GM12891 (cell line): ENCODE results near the gene CMTR1.

Experiments
- POLR2A ChIP-seq: IDR thresholded peaks from 2 replicates; pipeline ENCODE4 v1.6.1; 2011; ENCODE audit warnings: low read depth, low read length, control low read depth
- POLR2AphosphoS5 ChIP-seq: IDR thresholded peaks from 2 replicates; pipeline ENCODE4 v1.6.1; 2011; ENCODE audit warnings: low read depth, low read length, control low read depth
- POU2F2 ChIP-seq: IDR thresholded peaks from 2 replicates; pipeline ENCODE4 v1.6.1; 2011; ENCODE audit warnings: low read depth, mild to moderate bottlenecking, control low read depth, low read length, moderate library complexity
- SPI1 ChIP-seq: IDR thresholded peaks from 2 replicates; pipeline ENCODE4 v1.6.1; 2011; ENCODE audit warnings: low read depth, low read length, control low read depth
- TAF1 ChIP-seq: IDR thresholded peaks from 2 replicates; pipeline ENCODE4 v1.6.1; 2011; ENCODE audit warnings: low read depth, low read length, control low read depth

- no peak for TF ChIP-seq POLR2AphosphoS5
- no peak for TF ChIP-seq POU2F2
- TF ChIP-seq TAF1, result no peak
- no peak for TF ChIP-seq POLR2A
- TF ChIP-seq SPI1, result no peak
Observed at GRCh38 chr6:37480118-37480736, 47.2 kb downstream of the CMTR1 start.
